Epithelial cell of prostate (primary cell): ENCODE measurements around the gene RCAN1.
"Not testable (repeated sequence)": the region's sequence is repeated elsewhere in the genome, so short reads cannot be mapped to it uniquely, and the experiment has no call there.

Experiments
- DNase-seq: peaks from one replicate; pipeline ENCODE4 v3.0.0-alpha.2; 2011; ENCODE audit warnings: low read depth, low spot score
- H3K27ac ChIP-seq: fragments of 450-650 bp; 2 replicates; pipeline ENCODE4 v1.5.1; 2017; ENCODE audit warnings: mild to moderate bottlenecking

The RCAN1 gene

GRCh38 chr21:34576041-34576511 is 38.8 kb downstream of the RCAN1 start:
- H3K27ac ChIP-seq = peak overlapping the region; percentile 74
- DNase-seq = peak; percentile 55

GRCh38 chr21:34574601-34575529 is 40.0 kb downstream of the RCAN1 start:
- peak overlapping the region; percentile 74 for H3K27ac ChIP-seq
- DNase-seq = no peak

- DNase-seq = no peak
- no peak overlapping the region for H3K27ac ChIP-seq
These were observed 42.9 kb downstream of the RCAN1 start for GRCh38 chr21:34571994-34572393.

- DNase-seq = no peak
- no peak overlapping the region for H3K27ac ChIP-seq
These were observed 44.6 kb downstream of the RCAN1 start for GRCh38 chr21:34570313-34570712.

GRCh38 chr21:34569381-34569979 is 45.4 kb downstream of the RCAN1 start:
- no peak for DNase-seq
- no peak overlapping the region for H3K27ac ChIP-seq

- H3K27ac ChIP-seq, DNase-seq: not testable (repeated sequence)
These were observed 46.1 kb downstream of the RCAN1 start for GRCh38 chr21:34568801-34569200.

GRCh38 chr21:34567604-34568155 is 47.2 kb downstream of the RCAN1 start:
- DNase-seq = no peak
- H3K27ac ChIP-seq = no peak overlapping the region

GRCh38 chr21:34565238-34565637 is 49.7 kb downstream of the RCAN1 start:
- no peak overlapping the region for H3K27ac ChIP-seq
- DNase-seq = no peak

GRCh38 chr21:34563370-34563769 is 51.5 kb downstream of the RCAN1 start:
- not testable (repeated sequence) for H3K27ac ChIP-seq

GRCh38 chr21:34561806-34562205 is 53.1 kb downstream of the RCAN1 start:
- no peak overlapping the region for H3K27ac ChIP-seq
- no peak for DNase-seq

More at GRCh38 chr21:34563370-34563769, 51.5 kb downstream of the RCAN1 start:
- not testable (repeated sequence) for DNase-seq

- H3K27ac ChIP-seq = no peak overlapping the region
These were observed 54.3 kb downstream of the RCAN1 start for GRCh38 chr21:34560609-34561008.

GRCh38 chr21:34560021-34560420 is 54.9 kb downstream of the RCAN1 start:
- DNase-seq = no peak

More at GRCh38 chr21:34560609-34561008, 54.3 kb downstream of the RCAN1 start:
- DNase-seq = no peak

GRCh38 chr21:34559089-34559631 is 55.8 kb downstream of the RCAN1 start:
- peak overlapping the region; percentile 84 for H3K27ac ChIP-seq
- DNase-seq = no peak

More at GRCh38 chr21:34560021-34560420, 54.9 kb downstream of the RCAN1 start:
- no peak overlapping the region for H3K27ac ChIP-seq

GRCh38 chr21:34558166-34558565 is 56.7 kb downstream of the RCAN1 start:
- DNase-seq = peak; percentile 52
- H3K27ac ChIP-seq = peak overlapping the region; percentile 84

GRCh38 chr21:34557261-34557660 is 57.7 kb downstream of the RCAN1 start:
- DNase-seq = no peak
- H3K27ac ChIP-seq = peak overlapping the region; percentile 84

GRCh38 chr21:34554670-34555069 is 60.2 kb downstream of the RCAN1 start:
- peak overlapping the region; percentile 84 for H3K27ac ChIP-seq
- not testable (repeated sequence) for DNase-seq

- peak overlapping the region; percentile 84 for H3K27ac ChIP-seq
- DNase-seq = no peak
These were observed 60.7 kb downstream of the RCAN1 start for GRCh38 chr21:34554227-34554626.

GRCh38 chr21:34553151-34553952 is 61.6 kb downstream of the RCAN1 start:
- H3K27ac ChIP-seq = peak overlapping the region; percentile 84
- DNase-seq = peak; percentile 39

- DNase-seq = no peak
- peak overlapping the region; percentile 84 for H3K27ac ChIP-seq
These were observed 62.4 kb downstream of the RCAN1 start for GRCh38 chr21:34552360-34553098.
